GM18526 (cell line): ENCODE results near the gene MS4A1.

Experiments
- POLR2A ChIP-seq: IDR thresholded peaks from 3 replicates; pipeline ENCODE4 v1.6.1; 2011; ENCODE audit not compliant: insufficient read length; ENCODE audit errors: extremely low read depth

Gene MS4A1

DNA sequence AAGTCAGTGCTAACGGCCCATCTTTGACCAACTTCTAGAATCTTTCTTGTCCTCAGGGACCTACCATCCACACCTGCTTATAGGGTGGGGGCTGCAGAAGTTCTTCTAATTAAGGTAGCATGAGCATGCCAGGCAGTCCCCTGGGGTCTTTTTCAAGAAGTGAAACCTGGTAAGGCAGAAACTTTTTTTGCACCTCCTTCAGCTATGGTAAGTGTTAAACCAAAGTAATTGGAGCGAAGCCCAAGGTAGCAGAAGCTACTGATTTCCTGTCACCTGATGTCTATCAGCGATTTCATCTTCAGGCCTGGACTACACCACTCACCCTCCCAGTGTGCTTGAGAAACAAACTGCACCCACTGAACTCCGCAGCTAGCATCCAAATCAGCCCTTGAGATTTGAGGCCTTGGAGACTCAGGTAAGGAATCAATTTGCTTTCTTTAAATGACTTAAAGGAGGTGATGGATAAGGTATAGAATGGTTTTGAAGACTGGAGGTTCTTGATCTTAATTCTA, at the start of gene MS4A1:
MS4A1 (plus strand) TSS at position 317 of the 512 bp plus-strand sequence. CDS start 6,528 bp downstream, outside the sequence.
- TF ChIP-seq POLR2A, result peak; percentile 89

- TF ChIP-seq POLR2A, result no peak
These were observed 35.6 kb upstream of the MS4A1 start for GRCh38 chr11:60420015-60420414.

GRCh38 chr11:60422609-60423008, 33.0 kb upstream of the MS4A1 start:
- TF ChIP-seq POLR2A, result no peak

GRCh38 chr11:60428517-60428916, 27.1 kb upstream of the MS4A1 start:
- TF ChIP-seq POLR2A, result no peak

DNA sequence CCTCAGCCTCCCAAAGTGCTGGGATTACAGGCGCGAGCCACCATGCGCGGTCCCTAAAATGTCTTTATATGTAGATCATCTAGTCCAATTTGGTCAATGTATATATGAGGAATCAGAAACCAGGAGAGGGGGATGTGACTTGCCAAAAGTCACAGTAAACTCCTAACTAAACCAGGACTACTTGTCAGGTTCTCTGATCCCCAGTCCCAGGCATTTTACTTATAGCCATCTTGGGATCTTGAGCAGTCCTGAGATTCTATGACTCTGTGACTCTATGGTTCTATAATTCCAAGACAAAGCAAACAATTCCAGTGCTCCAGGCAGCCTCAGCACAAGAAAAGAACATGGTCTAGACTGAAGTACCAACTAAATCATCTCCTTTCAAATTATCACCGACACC, 26.4 kb upstream of the MS4A1 start, which contains the start of gene MS4A5:
MS4A5 (plus strand) TSS at position 301 of the 400 bp plus-strand sequence. CDS start 103 bp downstream, outside the sequence.
- TF ChIP-seq POLR2A, result no peak

DNA sequence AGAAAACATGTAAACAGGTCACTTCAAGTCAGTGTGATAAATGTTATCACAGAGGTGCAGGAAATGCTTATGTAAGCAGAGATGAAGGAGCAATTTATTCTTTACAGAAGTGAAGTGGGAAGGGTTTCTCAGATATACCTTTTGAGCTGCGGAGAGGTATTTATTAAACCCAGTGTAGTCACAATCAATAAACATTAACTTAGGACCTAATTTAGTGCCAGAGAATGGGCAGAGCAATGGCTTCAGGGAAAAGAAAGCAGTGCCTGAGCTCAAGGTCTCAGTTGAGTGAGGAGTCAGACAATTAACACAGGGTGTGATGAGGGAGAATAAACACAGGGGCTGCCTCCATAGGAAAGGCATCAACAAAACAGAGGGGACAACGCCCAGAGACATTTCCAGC, 24.4 kb upstream of the MS4A1 start:
- TF ChIP-seq POLR2A, result no peak

- TF ChIP-seq POLR2A, result no peak
These were observed 22.2 kb upstream of the MS4A1 start for GRCh38 chr11:60433401-60433800.

DNA sequence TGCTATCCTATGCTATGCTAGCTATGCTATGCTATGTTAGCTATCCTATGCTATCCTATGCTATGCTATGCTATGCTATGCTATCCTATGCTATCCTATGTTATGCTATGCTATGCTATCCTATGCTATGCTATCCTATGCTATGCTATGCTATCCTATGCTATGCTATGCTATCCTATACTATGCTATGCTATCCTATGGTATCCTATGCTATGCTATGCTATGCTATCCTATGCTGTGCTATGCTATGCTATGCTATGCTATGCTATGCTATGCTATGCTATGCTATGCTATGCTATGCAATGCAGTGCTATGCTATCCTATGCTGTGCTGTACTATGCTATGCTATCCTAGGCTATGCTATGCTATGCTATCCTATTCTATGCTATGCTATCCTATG, 8.6 kb upstream of the MS4A1 start:
- no peak for TF ChIP-seq POLR2A

DNA sequence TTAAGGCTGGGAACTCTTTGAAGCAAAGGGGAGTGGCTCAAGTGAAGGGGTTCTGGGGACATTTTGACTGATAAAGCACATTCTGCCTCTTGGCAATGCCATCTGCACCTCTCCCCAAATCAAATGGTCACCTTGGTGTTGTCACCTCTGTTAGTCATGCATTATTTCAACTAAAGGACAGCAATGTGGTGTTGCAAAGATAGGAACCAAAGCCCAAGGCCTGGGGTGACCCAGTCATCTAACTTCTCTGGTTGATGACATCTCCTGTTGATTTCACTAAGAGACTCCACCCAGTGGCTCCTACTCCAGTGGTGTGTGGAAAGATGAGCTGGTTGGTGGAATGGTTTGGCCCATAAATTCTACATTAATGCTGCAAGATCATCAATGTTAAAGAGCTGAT, 7.8 kb upstream of the MS4A1 start:
- TF ChIP-seq POLR2A, result no peak

DNA sequence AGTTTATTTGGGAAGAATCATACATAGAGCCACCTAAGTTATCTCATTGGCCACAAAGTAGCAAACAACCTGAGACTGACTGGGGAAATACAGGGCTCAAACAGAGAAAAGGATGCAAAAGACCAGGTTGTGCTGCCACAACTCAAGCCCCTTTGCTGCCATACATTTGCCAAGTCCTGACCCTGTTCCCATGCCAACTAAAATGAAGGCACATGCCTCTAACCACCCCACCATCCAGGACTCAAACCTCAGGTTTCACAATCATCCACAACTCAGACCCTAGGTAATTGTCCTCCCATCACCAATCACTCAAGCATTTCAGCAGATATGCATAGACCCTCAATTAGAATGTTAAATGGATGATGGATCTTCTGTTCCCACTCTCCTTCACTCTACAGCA, 1.4 kb upstream of the MS4A1 start:
- TF ChIP-seq POLR2A, result no peak

DNA sequence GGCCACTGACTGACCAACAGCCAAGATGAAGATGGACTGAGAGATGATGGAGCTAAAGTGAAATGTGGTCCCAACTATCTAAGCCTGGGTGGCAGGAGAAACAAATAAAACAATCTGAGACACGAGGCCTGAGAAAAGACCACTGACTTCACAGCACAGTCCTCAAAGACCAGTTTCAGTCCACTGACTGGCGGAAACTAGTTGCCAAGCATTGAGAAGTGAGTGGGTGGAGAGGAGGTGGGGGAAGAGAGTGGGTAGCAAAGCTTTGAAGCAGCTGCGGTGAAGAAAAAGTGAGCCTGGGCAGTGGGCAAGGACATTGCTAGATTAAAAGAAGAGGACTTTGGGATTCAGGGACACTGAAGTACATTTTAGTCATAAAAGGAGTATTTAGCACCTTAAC, 1.9 kb downstream of the MS4A1 start:
- TF ChIP-seq POLR2A, result peak; percentile 47

DNA sequence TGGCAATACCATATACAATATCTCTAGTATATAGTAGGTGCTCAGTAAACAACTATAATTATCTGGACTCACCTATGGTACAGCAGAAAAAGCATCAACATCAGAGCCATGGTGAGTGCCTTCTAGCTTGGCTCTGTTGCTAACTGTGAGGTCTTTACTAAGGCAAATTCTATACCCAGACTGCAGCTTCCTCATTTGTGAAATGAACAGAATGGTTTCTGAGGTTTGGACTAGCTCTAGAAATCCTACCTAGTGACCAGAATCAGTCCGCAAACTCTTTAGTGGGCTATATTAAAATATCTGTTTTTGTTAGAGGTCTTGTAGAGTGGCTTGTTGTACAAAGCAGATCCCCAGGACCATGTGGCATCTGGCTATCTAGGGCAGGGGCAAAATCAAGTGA, 3.7 kb downstream of the MS4A1 start:
- TF ChIP-seq POLR2A, result no peak

GRCh38 chr11:60468829-60469228, 13.2 kb downstream of the MS4A1 start:
- TF ChIP-seq POLR2A, result no peak

DNA sequence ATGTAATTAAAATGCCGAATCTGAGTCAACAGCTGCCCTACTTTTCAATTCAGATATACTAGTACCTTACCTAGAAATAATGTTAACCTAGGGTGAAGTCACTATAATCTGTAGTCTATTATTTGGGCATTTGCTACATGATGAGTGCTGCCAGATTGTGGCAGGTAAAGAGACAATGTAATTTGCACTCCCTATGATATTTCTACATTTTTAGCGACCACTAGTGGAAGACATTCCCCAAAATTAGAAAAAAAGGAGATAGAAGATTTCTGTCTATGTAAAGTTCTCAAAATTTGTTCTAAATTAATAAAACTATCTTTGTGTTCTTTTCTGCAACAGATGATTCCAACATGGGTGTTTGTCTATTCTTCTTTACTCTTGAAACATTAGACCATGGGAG, 14.1 kb downstream of the MS4A1 start:
- no peak for TF ChIP-seq POLR2A

GRCh38 chr11:60477035-60477445, 21.4 kb downstream of the MS4A1 start:
- TF ChIP-seq POLR2A, result no peak

GRCh38 chr11:60482361-60482760, 26.7 kb downstream of the MS4A1 start:
- no peak for TF ChIP-seq POLR2A

- no peak for TF ChIP-seq POLR2A
These were observed 30.3 kb downstream of the MS4A1 start for GRCh38 chr11:60485987-60486386.
